Endothelial cell (in vitro differentiated cells): ENCODE measurements around the gene EYA2. TPM values are rescaled to one million over a fixed set of nuclear protein-coding genes. Genes with fewer than 3 reads are reported as not detected.

ENCODE experiments used
- DNase-seq: peaks from one replicate; pipeline ENCODE4 v3.0.0; 2021; ENCODE audit warnings: low spot score
- H3K27ac Mint-ChIP-seq: one replicate; pipeline ENCODE4 v1.8.0; 2021; ENCODE audit warnings: mixed read lengths, inconsistent platforms; ENCODE audit not compliant: unreplicated experiment
- H3K27me3 Mint-ChIP-seq: one replicate; pipeline ENCODE4 v1.8.0; 2021; ENCODE audit warnings: mild to moderate bottlenecking, moderate library complexity, mixed read lengths, inconsistent platforms; ENCODE audit not compliant: unreplicated experiment
- H3K36me3 Mint-ChIP-seq: one replicate; pipeline ENCODE4 v1.8.0; 2021; ENCODE audit warnings: mild to moderate bottlenecking, low read depth, mixed read lengths, inconsistent platforms; ENCODE audit not compliant: unreplicated experiment
- H3K4me1 Mint-ChIP-seq: one replicate; pipeline ENCODE4 v1.8.0; 2021; ENCODE audit warnings: mild to moderate bottlenecking, mixed read lengths, inconsistent platforms; ENCODE audit not compliant: unreplicated experiment
- H3K4me3 Mint-ChIP-seq: one replicate; pipeline ENCODE4 v1.8.0; 2021; ENCODE audit warnings: mild to moderate bottlenecking, mixed read lengths, inconsistent platforms; ENCODE audit not compliant: unreplicated experiment
- H3K9me3 Mint-ChIP-seq: one replicate; pipeline ENCODE4 v1.8.0; 2021; ENCODE audit warnings: mixed read lengths, inconsistent platforms; ENCODE audit not compliant: unreplicated experiment
- CTCF ChIP-seq: fragments of 200-600 bp; sonication (generic); IDR thresholded peaks from one replicate; pipeline ENCODE4 v1.5.0; 2021; ENCODE audit warnings: antibody characterized with exemption; ENCODE audit not compliant: unreplicated experiment
- total RNA-seq: library from RNA; stranded (reverse); fragmentation: NEBNext Ultra II Directional; extraction: Animal tissue kit (Norgen Biotek cat#: 25700); gene quantifications from one replicate; pipeline ENCODE4 v1.2.1, GENCODE V29; 2021; ENCODE audit not compliant: unreplicated experiment

The EYA2 gene
- total RNA-seq, 1 donor from 2014 or later = not detected

DNA sequence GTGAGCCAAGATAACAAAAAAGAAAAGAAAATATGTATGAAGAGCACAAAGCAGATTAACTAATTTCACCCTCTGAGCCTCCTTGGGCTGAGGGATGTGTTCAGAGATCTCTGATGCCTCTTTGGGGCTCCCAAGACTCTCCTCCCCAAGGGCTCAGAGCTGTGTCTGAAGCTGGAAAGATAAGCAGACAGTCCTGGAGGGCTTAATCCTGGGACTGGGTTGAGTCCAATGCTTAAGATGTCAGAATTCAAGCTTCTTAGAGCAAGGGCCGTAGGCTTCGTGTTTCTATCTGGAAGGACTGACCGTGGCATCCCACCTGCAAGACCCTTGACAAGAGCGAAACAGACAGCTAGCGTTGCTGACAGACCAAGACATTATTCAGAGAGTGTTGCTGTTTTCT, 232.9 kb downstream of the EYA2 start:
- H3K36me3 Mint-ChIP-seq = no peaks in the 10 kb centered on the region
- H3K27me3 Mint-ChIP-seq = no peaks in the 10 kb centered on the region
- H3K9me3 Mint-ChIP-seq = no peaks in the 10 kb centered on the region
- no peak for TF ChIP-seq CTCF
- H3K4me3 Mint-ChIP-seq = no peak overlapping the region
- no peak for DNase-seq
- H3K4me1 Mint-ChIP-seq = no peaks in the 10 kb centered on the region
- H3K27ac Mint-ChIP-seq = no peak overlapping the region

- Mint-ChIP-seq H3K9me3 (no peaks in the 10 kb centered on the region), H3K4me1 (no peaks in the 10 kb centered on the region), H3K27ac (no peak overlapping the region), H3K4me3 (no peak overlapping the region), H3K27me3 (no peaks in the 10 kb centered on the region), H3K36me3 (no peaks in the 10 kb centered on the region)
- DNase-seq = no peak
- no peak for TF ChIP-seq CTCF
Measured at GRCh38 chr20:47127999-47128398, 233.4 kb downstream of the EYA2 start.

- DNase-seq = no peak
- no peak for TF ChIP-seq CTCF
- no peaks in the 10 kb centered on the region for H3K9me3 Mint-ChIP-seq
- H3K4me1 Mint-ChIP-seq = no peaks in the 10 kb centered on the region
- no peaks in the 10 kb centered on the region for H3K27me3 Mint-ChIP-seq
- no peak overlapping the region for H3K4me3 Mint-ChIP-seq
- H3K36me3 Mint-ChIP-seq = no peaks in the 10 kb centered on the region
- no peak overlapping the region for H3K27ac Mint-ChIP-seq
Measured at GRCh38 chr20:47129306-47129705, 234.7 kb downstream of the EYA2 start.

DNA sequence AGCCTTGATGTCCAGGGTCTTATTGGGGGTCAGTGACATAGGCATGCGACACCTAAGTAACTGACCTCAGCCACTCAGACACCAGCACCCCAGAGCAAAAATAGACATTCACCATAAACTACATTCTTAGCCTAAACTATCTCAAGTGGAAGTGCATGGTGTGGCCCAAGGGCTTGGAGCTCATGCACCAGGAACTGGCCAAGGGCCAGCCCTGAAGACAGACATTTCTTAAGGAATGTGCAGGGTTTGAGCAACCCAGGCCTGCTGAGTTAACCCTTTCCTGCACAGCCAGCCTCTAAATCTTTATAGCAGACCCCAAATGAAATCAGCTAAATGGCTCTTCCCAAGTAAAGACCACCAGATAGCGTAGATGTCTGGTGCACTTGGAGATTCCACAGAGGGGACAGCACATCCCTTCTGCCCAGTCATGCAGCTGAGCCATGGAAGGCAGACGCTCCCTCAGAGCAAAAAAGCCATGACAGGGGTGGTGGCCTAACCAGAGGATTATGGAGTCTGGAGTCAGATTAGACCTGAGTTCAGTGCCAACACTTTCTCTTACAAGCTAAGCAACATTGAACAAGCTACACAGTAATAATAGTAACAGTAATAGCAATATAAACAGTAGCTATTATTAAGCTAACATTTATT, 239.3 kb downstream of the EYA2 start:
- DNase-seq = no peak
- H3K4me1 Mint-ChIP-seq = no peaks in the 10 kb centered on the region
- H3K36me3 Mint-ChIP-seq = no peaks in the 10 kb centered on the region
- no peaks in the 10 kb centered on the region for H3K27me3 Mint-ChIP-seq
- TF ChIP-seq CTCF = no peak
- no peak overlapping the region for H3K27ac Mint-ChIP-seq
- H3K4me3 Mint-ChIP-seq = no peak overlapping the region
- no peaks in the 10 kb centered on the region for H3K9me3 Mint-ChIP-seq

GRCh38 chr20:47136782-47137181, 242.1 kb downstream of the EYA2 start:
- no peak for DNase-seq
- H3K9me3 Mint-ChIP-seq = no peaks in the 10 kb centered on the region
- H3K27me3 Mint-ChIP-seq = no peaks in the 10 kb centered on the region
- no peaks in the 10 kb centered on the region for H3K4me1 Mint-ChIP-seq
- no peak for TF ChIP-seq CTCF
- no peak overlapping the region for H3K27ac Mint-ChIP-seq
- H3K4me3 Mint-ChIP-seq = no peak overlapping the region
- H3K36me3 Mint-ChIP-seq = peaks cover 2% of the 10 kb centered on the region
